PC-9 (cell line): Measurements from ENCODE around the gene ADGRL1. TPM values are rescaled to one million over a fixed set of nuclear protein-coding genes. Genes with fewer than 3 reads are reported as not detected.

ENCODE experiments used
- BruUV-seq: library from RNA; stranded (reverse); fragments of 400-500 nt; replicated peaks from 2 replicates; lab custom pipeline; 2021; lab: Mats Ljungman, UMichigan
- CTCF ChIA-PET: fragments of 300-600 bp; sonication (Branson Sonifier 250); formaldehyde crosslinking; loops from one replicate; lab custom pipeline; 2022; ENCODE audit warnings: antibody characterized with exemption; lab: Charles Lee
- POLR2A ChIA-PET: fragments of 300-600 bp; sonication (Branson Sonifier 250); formaldehyde crosslinking; loops from one replicate; lab custom pipeline; 2022; ENCODE audit warnings: antibody characterized with exemption; ENCODE audit not compliant: unreplicated experiment; lab: Charles Lee
- DNase-seq, 2 experiments: peaks; one replicate each; pipeline versions ENCODE4 v3.0.0 to v3.0.0-alpha.2; 2015 to 2022; ENCODE audit warnings: mixed read lengths in 1 of 2
- H2AFZ ChIP-seq: fragments of 200-600 bp; sonication (generic); 2 replicates; pipeline ENCODE4 v1.8.1; 2017; ENCODE audit warnings: antibody characterized with exemption
- H3F3A ChIP-seq: fragments of 200-600 bp; sonication (generic); 2 replicates; pipeline ENCODE4 v1.8.1; 2017; ENCODE audit warnings: antibody characterized with exemption, mild to moderate bottlenecking, low read depth; ENCODE audit not compliant: insufficient read depth
- H3K27ac ChIP-seq: fragments of 200-600 bp; sonication (generic); 2 replicates; pipeline ENCODE4 v1.6.1; 2016; ENCODE audit warnings: mixed run types
- H3K27me3 ChIP-seq: fragments of 200-600 bp; sonication (generic); 2 replicates; pipeline ENCODE4 v1.6.1; 2016; ENCODE audit warnings: low read depth, mixed run types; ENCODE audit not compliant: insufficient read depth
- H3K36me3 ChIP-seq: fragments of 200-600 bp; sonication (generic); 2 replicates; pipeline ENCODE4 v1.6.1; 2016; ENCODE audit warnings: low read depth, mixed run types
- H3K4me1 ChIP-seq: fragments of 200-600 bp; sonication (generic); replicated peaks from 2 replicates; pipeline ENCODE4 v1.6.1; 2016; ENCODE audit warnings: mixed run types; ENCODE audit not compliant: insufficient read depth
- H3K4me2 ChIP-seq: fragments of 200-600 bp; sonication (generic); 2 replicates; pipeline ENCODE4 v1.6.1; 2017; ENCODE audit warnings: mixed run types
- H3K4me3 ChIP-seq: fragments of 200-600 bp; sonication (generic); 2 replicates; pipeline ENCODE4 v1.6.1; 2016; ENCODE audit warnings: mixed run types
- H3K79me2 ChIP-seq: fragments of 200-600 bp; sonication (generic); 2 replicates; pipeline ENCODE4 v1.6.1; 2017; ENCODE audit warnings: low read depth, mixed run types
- H3K9me2 ChIP-seq: fragments of 200-600 bp; sonication (generic); 2 replicates; pipeline ENCODE4 v1.8.1; 2017; ENCODE audit warnings: mild to moderate bottlenecking; ENCODE audit not compliant: insufficient read depth
- H3K9me3 ChIP-seq: fragments of 200-600 bp; sonication (generic); 2 replicates; pipeline ENCODE4 v1.8.1; 2016; ENCODE audit warnings: low read depth; ENCODE audit not compliant: insufficient read depth
- H4K20me1 ChIP-seq: fragments of 200-600 bp; sonication (generic); 2 replicates; pipeline ENCODE4 v1.8.1; 2017; ENCODE audit not compliant: insufficient read depth
- CTCF ChIP-seq: fragments of 200-600 bp; sonication (generic); conservative IDR thresholded peaks from 2 replicates; pipeline ENCODE4 v1.6.1; 2017; ENCODE audit warnings: mixed run types, antibody characterized with exemption, mild to moderate bottlenecking, moderate library complexity
- EZH2 ChIP-seq: fragments of 200-600 bp; sonication (generic); IDR thresholded peaks from 2 replicates; pipeline ENCODE4 v1.8.0; 2017; ENCODE audit warnings: antibody characterized with exemption, low read depth
- intact Hi-C: fragments of 100-400 bp; cut with micrococcal nuclease; formaldehyde crosslinking; loops from one replicate; pipeline ENCODE4 v1.10.0; 2022; ENCODE audit not compliant: unreplicated experiment
- total RNA-seq: library from RNA; stranded (reverse); gene quantifications from 2 replicates; pipeline ENCODE4 v1.2.3, GENCODE V29; 2021

ADGRL1 gene
- total RNA-seq, 1 experiment from 2014 or later, result 31.5 TPM

- Histone ChIP-seq H2AFZ (no peak overlapping the region), H3K4me1 (no peaks in the 10 kb centered on the region), H3K36me3 (no peaks in the 10 kb centered on the region), H3K4me3 (no peak overlapping the region), H3F3A (no peaks in the 10 kb centered on the region), H3K9me2 (no peaks in the 10 kb centered on the region), H3K9me3 (no peaks in the 10 kb centered on the region), H3K27me3 (no peaks in the 10 kb centered on the region), H3K4me2 (no peak overlapping the region), H3K79me2 (no peaks in the 10 kb centered on the region), H3K27ac (no peak overlapping the region), H4K20me1 (no peaks in the 10 kb centered on the region)
- intact Hi-C loops, result no loop called here
- POLR2A ChIA-PET, result no interaction called here
- DNase-seq, result no peak
- TF ChIP-seq CTCF, result no peak
- TF ChIP-seq EZH2, result no peak
- BruUV-seq, result no TSS peak
- CTCF ChIA-PET, result interaction anchor here (0.5 kb wide), 1 partner anchor 57 kb away, joined by 3 read pairs; no protein-coding TSS in a partner anchor
These were observed 28.4 kb downstream of the ADGRL1 start for GRCh38 chr19:14177496-14178074.

DNA sequence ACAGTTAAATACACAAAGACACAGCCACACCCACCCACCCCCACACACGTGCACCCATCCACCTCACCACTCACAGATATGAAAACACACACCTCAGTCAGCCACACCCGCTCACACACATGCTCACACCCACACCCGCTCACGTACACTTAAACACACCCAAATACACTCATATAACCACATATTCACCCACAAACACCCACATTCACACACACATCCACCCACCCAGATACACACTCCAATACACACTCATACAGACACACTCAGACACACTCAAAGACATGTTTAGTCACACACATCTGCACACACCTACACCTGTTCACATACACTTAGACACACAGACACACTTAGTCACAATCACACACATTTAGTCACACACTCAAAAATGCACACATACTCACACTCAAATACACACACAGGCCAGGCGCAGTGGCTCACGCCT is 30.6 kb downstream of the ADGRL1 start:
- Histone ChIP-seq H3K79me2 (no peaks in the 10 kb centered on the region), H3K27ac (no peak overlapping the region), H3K36me3 (no peaks in the 10 kb centered on the region), H3K9me2 (no peaks in the 10 kb centered on the region), H4K20me1 (no peaks in the 10 kb centered on the region), H3K4me1 (no peaks in the 10 kb centered on the region), H3K4me3 (no peak overlapping the region), H3K4me2 (no peak overlapping the region), H3K9me3 (no peaks in the 10 kb centered on the region), H2AFZ (no peak overlapping the region), H3K27me3 (no peaks in the 10 kb centered on the region), H3F3A (no peaks in the 10 kb centered on the region)
- TF ChIP-seq CTCF, result no peak
- no peak for TF ChIP-seq EZH2
- ChIA-PET POLR2A (no interaction called here), CTCF (no interaction called here)
- no peak for DNase-seq
- intact Hi-C loops, result no loop called here
- no TSS peak for BruUV-seq

GRCh38 chr19:14174883-14175282 is 31.1 kb downstream of the ADGRL1 start:
- Histone ChIP-seq H3K79me2 (no peaks in the 10 kb centered on the region), H3K9me2 (no peaks in the 10 kb centered on the region), H3F3A (no peaks in the 10 kb centered on the region), H3K27me3 (no peaks in the 10 kb centered on the region), H3K9me3 (no peaks in the 10 kb centered on the region), H3K27ac (no peak overlapping the region), H3K36me3 (no peaks in the 10 kb centered on the region; the same call in 1 of the 2 replicates), H3K4me3 (no peak overlapping the region), H3K4me1 (no peaks in the 10 kb centered on the region), H3K4me2 (no peak overlapping the region), H2AFZ (no peak overlapping the region), H4K20me1 (no peaks in the 10 kb centered on the region)
- TF ChIP-seq CTCF, result no peak
- TF ChIP-seq EZH2, result no peak
- DNase-seq, result no peak
- intact Hi-C loops, result no loop called here
- ChIA-PET POLR2A (no interaction called here), CTCF (no interaction called here)
- no TSS peak for BruUV-seq
